Fibroblast of skin of abdomen (primary cell): ENCODE measurements around the gene DCTN4.

Experiments
- DNase-seq: peaks from one replicate; pipeline ENCODE4 v3.0.0-alpha.2; 2013

Gene DCTN4

GRCh38 chr5:150670275-150670947, 88.4 kb downstream of the DCTN4 start:
- no peak for DNase-seq

DNA sequence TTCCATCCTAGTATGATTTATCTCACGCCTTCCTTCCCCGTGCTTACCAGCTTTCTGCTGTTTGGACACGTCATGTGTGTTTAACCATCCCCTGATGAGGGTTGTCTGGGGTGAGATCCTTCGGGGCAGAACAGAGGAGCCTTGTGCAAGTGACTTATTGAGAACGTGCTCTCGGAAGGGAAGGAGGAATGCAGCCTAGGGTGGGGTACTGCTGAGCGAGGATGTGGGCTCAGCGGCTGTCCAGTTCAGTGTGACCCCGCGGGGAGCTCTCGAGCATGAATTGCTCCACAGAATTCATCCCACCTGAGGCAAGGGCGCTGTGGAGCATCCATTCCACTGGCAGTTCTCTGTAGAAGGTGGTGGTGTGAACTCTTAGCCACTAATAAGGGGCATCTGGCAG, 93.8 kb downstream of the DCTN4 start:
- peak; percentile 69 for DNase-seq

- DNase-seq, result no peak
These were observed 94.9 kb downstream of the DCTN4 start for GRCh38 chr5:150663936-150664335.

DNA sequence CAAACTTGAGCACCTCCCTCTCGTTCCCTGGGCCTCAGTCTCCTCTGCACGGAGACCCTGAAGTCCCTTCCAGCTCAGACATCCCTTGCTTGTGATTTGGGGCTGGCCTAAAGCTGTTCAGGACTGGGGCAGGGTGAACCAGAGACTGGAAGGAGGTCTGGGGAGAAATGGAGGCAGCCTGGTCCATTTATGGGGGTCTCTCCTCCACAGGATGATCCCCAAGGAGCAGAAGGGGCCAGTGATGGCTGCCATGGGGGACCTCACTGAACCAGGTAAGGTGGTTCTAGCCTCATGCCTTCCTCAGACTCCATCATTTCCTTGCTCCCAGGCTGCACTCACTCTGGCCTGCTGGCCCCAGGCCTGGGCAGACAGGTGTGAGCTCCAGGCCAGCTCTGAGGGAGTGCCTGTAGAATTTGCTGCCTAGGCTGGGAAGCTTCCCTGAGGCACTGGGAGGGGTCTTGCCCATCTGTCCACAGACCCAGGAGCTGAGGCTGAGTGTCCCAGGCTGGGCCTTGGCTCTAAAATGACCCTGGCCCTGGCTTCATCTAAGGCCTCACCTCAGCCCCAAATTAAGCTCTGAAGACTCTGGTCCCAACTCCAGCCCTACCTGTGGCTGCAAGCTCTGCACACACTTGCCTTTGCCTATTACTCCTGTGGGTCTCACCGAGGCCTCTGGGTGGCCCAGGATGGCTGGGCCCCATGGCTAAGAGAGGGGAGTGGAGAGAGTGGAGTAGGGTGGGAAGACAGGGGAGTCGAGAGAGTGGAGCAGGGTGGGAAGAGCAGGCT, 95.9 kb downstream of the DCTN4 start:
- no peak for DNase-seq

DNA sequence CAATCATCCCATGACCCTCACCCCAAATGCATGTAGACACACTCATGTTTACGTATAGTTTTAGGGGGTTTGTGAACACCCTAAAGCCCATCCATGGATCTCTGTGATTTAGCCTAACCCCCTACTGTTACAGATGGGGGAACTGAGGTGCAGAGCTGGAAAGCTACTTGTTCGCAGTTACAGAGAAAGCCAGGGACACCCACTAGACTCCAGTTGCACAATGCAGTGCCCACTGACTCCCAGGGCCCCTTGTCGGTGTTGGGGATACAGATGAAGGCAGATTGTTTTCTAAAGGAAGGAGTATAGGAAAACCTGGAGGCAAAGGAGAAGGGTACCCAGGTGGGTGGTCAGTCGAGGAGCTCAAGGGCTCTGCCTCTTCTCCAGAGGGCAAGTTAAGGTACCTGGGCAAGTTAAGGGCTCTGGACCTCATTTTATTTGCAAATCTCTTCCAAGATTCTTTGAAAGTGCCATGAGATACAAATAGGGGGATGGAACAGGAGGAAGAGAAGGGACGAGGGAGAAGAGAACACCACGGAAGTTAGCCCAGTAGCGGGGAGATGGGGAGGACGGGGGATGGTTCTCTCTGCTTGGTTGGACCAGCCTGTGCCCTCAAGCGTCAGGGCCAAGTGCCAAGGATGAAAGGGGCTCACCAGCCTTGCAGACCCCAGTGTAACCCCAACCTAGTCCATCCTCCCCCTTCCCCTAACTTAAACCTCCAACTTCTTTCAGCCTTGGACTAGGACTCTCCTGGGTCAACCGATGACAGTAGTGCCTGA, 96.8 kb downstream of the DCTN4 start:
- no peak for DNase-seq

GRCh38 chr5:150661086-150661485, 97.7 kb downstream of the DCTN4 start, which contains the start of gene MYOZ3:
MYOZ3 (plus strand) TSS chr5:150661251; CDS start chr5:150662942, 1,691 bp downstream.
- DNase-seq, result no peak

DNA sequence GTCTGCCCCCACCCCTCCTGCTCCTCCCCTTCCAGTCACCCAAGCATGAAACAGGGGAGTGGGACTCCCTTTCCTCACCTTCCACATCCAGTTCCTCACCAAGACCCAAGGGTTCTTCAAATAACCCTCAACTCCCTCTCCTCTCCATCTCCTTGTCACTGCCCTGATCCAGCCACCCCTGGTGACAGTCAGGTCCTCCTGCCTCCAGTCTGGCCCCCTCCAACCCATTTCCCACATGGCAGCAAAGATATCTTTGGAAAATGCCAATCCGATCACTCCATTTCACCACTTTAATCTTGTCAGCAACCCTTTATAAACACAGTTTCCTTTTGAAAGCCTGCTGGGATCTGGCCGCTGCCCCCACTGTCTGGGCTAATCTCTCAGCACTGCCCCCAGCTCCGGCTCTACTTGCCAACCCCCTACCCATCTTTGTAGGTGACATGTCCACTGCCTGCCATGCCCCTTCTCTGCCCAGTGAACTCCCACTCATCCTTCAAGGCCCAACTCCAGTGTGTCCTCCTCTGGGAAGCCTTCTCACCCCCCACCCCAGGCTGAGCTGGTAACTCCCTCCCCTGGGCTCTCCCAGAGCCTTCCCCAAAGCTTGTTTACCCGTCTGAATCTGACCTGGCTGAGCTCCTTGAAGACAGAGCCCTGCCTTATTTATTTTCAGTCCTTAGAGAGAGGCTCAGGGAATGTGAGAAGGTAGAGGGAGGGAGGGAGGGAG, 98.5 kb downstream of the DCTN4 start:
- no peak for DNase-seq

DNA sequence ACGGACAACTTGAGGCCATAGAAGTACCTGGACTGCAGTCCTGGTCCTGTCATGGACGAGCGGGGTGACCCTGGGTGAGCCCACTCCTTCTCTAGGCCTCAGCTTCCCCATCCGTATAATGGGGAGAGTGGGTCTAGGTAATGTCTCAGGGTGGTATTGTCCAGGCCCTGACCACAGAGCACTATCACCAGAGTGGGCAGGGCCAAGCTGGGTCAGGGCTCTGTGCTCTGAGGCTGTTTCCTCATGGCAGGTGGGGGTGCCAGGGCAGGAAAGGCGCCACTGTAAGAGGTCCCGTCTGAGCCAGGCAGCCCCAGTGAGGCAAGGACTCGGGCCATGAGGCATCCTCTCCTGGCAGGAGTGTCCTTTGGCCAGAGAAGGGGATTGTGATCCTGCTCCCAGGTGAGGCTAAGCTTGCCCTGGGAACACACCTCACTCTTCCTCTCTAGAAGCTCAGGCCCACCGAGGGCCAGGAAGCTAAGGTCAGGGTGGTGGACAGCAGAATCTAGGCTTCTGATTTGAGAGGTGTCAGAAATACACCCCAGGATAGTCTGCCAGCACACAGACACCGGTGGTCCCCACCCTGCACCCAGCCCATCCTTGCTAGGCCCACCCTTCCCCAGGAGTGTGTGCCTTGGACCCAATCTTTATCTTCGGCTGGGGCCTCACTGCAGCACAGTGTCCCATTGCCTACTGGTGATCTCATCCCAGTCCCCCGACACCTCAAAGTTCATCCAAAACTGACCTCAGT, 99.3 kb downstream of the DCTN4 start:
- no peak for DNase-seq

GRCh38 chr5:150658699-150659265, 100.0 kb downstream of the DCTN4 start:
- DNase-seq, result no peak
